KMS-11 (cell line): ENCODE measurements around the gene ZIM2.

Experiments
- H2AFZ ChIP-seq: fragments of 200-600 bp; sonication (generic); 2 replicates; pipeline ENCODE4 v1.6.1; 2016; ENCODE audit warnings: antibody characterized with exemption, mixed run types, low read depth
- H3K27ac ChIP-seq: fragments of 200-600 bp; sonication (generic); 2 replicates; pipeline ENCODE4 v1.6.1; 2016; ENCODE audit warnings: mild to moderate bottlenecking, mixed run types
- H3K27me3 ChIP-seq: fragments of 200-600 bp; sonication (generic); 2 replicates; pipeline ENCODE4 v1.6.1; 2017; ENCODE audit warnings: mild to moderate bottlenecking, low read depth, mixed run types, moderate library complexity; ENCODE audit not compliant: insufficient read depth
- H3K36me3 ChIP-seq: fragments of 200-600 bp; sonication (generic); 2 replicates; pipeline ENCODE4 v1.6.1; 2017; ENCODE audit warnings: mild to moderate bottlenecking, mixed run types; ENCODE audit not compliant: insufficient read depth
- H3K4me1 ChIP-seq: fragments of 200-600 bp; sonication (generic); 2 replicates; pipeline ENCODE4 v1.6.1; 2016; ENCODE audit warnings: mild to moderate bottlenecking, low read depth, mixed run types; ENCODE audit not compliant: poor library complexity, severe bottlenecking
- H3K4me2 ChIP-seq: fragments of 200-600 bp; sonication (generic); 2 replicates; pipeline ENCODE4 v1.7.0; 2016; ENCODE audit warnings: mild to moderate bottlenecking, mixed run types
- H3K4me3 ChIP-seq: fragments of 200-600 bp; sonication (generic); IDR thresholded peaks from 2 replicates; pipeline ENCODE4 v1.6.1; 2017; ENCODE audit warnings: low read depth, low read length, mixed read lengths; ENCODE audit not compliant: insufficient read depth
- H3K79me2 ChIP-seq: fragments of 200-600 bp; sonication (generic); 2 replicates; pipeline ENCODE4 v1.6.1; 2016; ENCODE audit warnings: low read depth, mixed run types; ENCODE audit not compliant: insufficient read depth
- H3K9ac ChIP-seq: fragments of 200-600 bp; sonication (generic); 2 replicates; pipeline ENCODE4 v1.6.1; 2016; ENCODE audit warnings: mild to moderate bottlenecking, mixed run types
- H4K20me1 ChIP-seq: fragments of 200-600 bp; sonication (generic); 2 replicates; pipeline ENCODE4 v1.6.1; 2016; ENCODE audit warnings: mild to moderate bottlenecking, mixed run types; ENCODE audit not compliant: insufficient read depth
- TF ChIP-seq, protein P1 (sequence below): fragments of 200-600 bp; sonication (generic); conservative IDR thresholded peaks from 2 replicates; pipeline ENCODE4 v1.6.1; 2017; ENCODE audit warnings: low read depth, mild to moderate bottlenecking, antibody characterized with exemption, low read length, moderate library complexity, mixed read lengths

Gene ZIM2

DNA sequence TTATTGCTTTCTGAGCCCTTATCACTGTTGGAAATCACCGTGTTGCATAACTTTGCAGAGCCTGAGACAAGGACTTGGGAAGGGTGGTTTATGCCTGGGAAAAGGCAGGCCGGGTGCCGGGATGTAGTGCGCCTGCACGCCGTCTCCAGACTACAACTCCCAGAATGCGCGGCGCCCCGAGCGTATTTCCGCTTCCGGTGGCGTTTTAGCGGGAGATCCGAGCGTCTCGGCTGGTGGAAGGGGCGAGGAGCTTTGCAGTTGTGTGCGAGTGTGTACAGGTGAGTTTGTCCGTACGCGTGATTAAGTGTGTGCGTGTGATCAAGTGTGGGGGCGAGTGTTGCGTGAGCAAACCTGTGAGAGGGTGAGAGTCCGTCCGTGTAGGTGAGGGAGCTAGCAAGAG lies 75.4 kb downstream of the ZIM2 start:
- TF ChIP-seq, protein P1, sequence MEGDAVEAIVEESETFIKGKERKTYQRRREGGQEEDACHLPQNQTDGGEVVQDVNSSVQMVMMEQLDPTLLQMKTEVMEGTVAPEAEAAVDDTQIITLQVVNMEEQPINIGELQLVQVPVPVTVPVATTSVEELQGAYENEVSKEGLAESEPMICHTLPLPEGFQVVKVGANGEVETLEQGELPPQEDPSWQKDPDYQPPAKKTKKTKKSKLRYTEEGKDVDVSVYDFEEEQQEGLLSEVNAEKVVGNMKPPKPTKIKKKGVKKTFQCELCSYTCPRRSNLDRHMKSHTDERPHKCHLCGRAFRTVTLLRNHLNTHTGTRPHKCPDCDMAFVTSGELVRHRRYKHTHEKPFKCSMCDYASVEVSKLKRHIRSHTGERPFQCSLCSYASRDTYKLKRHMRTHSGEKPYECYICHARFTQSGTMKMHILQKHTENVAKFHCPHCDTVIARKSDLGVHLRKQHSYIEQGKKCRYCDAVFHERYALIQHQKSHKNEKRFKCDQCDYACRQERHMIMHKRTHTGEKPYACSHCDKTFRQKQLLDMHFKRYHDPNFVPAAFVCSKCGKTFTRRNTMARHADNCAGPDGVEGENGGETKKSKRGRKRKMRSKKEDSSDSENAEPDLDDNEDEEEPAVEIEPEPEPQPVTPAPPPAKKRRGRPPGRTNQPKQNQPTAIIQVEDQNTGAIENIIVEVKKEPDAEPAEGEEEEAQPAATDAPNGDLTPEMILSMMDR, result no peak
- Histone ChIP-seq H4K20me1 (no peaks in the 10 kb centered on the region), H3K27me3 (no peaks in the 10 kb centered on the region), H3K36me3 (no peaks in the 10 kb centered on the region), H3K4me3 (no peak overlapping the region), H2AFZ (no peak overlapping the region), H3K27ac (no peak overlapping the region), H3K4me1 (no peaks in the 10 kb centered on the region), H3K9ac (no peak overlapping the region), H3K4me2 (no peak overlapping the region), H3K79me2 (no peaks in the 10 kb centered on the region)

DNA sequence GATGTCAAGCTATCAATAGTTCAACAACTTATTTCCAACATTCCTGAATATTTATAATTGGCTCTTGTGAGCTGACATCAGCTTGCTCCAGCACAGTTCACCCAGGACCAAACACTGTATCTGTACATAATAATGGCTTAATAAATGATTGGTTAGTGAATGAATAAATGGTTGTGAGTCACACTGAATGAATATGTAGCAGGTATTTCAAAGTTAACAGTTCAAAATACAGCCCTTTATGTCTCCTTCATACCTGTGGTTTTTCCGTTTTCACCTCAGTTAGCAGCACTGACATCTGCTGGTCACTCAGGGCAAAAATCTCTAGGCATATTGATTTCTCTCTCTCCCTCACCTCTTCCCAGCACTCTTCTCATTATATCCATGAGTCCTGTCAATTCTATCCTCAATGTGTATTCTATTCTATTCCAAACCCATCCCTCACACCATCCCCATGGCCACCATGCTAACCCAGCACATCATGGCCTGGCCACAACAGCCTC lies 76.3 kb downstream of the ZIM2 start:
- Histone ChIP-seq H2AFZ (no peak overlapping the region), H3K4me2 (no peak overlapping the region), H3K36me3 (no peaks in the 10 kb centered on the region), H3K79me2 (no peaks in the 10 kb centered on the region), H3K27me3 (peaks cover 2% of the 10 kb centered on the region; the same call in 1 of the 2 replicates), H3K4me3 (no peak overlapping the region), H3K27ac (no peak overlapping the region), H3K9ac (no peak overlapping the region), H4K20me1 (no peaks in the 10 kb centered on the region), H3K4me1 (no peaks in the 10 kb centered on the region)
- TF ChIP-seq, protein P1, result no peak

DNA sequence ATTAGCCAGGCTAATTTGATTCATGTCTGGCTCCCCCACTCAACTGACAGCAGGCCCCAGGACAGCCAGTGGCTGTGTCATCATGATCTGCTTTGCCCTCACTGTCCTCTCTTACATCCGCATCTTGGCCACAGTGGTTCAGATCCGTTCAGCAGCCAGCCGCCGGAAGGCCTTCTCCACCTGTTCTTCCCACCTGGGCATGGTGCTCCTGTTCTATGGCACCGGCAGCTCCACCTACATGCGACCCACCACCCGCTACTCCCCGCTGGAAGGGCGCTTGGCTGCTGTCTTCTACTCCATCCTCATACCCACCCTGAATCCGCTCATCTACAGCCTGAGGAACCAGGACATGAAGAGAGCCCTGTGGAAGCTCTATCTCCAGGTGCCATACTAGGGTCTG lies 79.7 kb downstream of the ZIM2 start:
- Histone ChIP-seq H3K79me2 (no peaks in the 10 kb centered on the region), H3K9ac (no peak overlapping the region), H2AFZ (no peak overlapping the region), H3K4me2 (no peak overlapping the region), H3K4me3 (no peak overlapping the region), H3K27me3 (peaks cover 2% of the 10 kb centered on the region; the same call in 1 of the 2 replicates), H3K4me1 (no peaks in the 10 kb centered on the region), H3K36me3 (no peaks in the 10 kb centered on the region), H4K20me1 (no peaks in the 10 kb centered on the region), H3K27ac (no peak overlapping the region)
- TF ChIP-seq, protein P1, result no peak

DNA sequence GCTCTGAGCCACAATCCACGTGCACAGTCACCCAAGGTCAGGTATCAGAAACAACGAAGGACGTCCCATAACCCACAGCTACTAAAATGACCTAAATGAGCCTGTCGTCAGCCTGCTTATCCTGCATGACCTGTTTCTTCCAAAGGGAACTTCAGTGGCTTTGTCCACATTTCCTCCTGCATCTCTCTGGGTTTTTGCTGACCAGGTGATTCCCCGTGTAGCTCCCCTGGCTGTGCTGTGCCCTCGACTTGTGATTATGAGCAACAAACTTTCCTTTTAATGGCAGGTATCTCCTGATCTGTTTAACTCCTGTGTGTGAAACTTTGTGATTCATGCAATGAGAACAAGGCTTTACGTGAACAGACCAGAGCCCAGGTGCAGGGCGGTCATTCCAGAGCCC lies 81.0 kb downstream of the ZIM2 start:
- H3K36me3 ChIP-seq, result no peaks in the 10 kb centered on the region
- H3K27me3 ChIP-seq, result peaks cover 2% of the 10 kb centered on the region; the same call in 1 of the 2 replicates
- H3K4me2 ChIP-seq, result no peak overlapping the region
- no peaks in the 10 kb centered on the region for H3K79me2 ChIP-seq
- H3K4me3 ChIP-seq, result no peak overlapping the region
- no peaks in the 10 kb centered on the region for H3K4me1 ChIP-seq
- no peak overlapping the region for H2AFZ ChIP-seq
- no peak overlapping the region for H3K9ac ChIP-seq
- H4K20me1 ChIP-seq, result no peaks in the 10 kb centered on the region
- TF ChIP-seq, protein P1, result no peak
- no peak overlapping the region for H3K27ac ChIP-seq

DNA sequence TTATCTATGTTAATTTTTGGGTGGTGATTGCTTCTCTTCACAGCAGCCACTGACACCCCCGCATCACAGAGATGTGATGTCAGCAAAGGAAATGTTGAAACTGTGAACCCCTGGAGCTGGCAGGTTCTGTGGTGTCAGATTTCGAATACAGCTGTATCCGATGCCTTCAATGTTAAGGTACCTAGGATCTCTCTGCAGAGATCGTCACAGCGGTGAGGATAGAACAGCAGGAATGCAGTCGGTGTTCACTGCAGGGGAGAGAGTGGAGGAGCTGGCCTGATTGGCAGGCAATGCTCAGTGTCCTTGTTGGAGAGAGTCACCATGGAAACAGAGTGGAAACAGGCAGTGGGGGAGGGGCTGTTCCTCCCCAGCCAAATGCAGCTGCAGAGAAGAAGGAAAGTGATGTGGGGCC lies 89.4 kb downstream of the ZIM2 start:
- no peak overlapping the region for H3K9ac ChIP-seq
- no peaks in the 10 kb centered on the region for H3K79me2 ChIP-seq
- H3K4me3 ChIP-seq, result no peak overlapping the region
- TF ChIP-seq, protein P1, result no peak
- no peaks in the 10 kb centered on the region for H3K36me3 ChIP-seq
- no peaks in the 10 kb centered on the region; the same call in 1 of the 2 replicates for H3K27me3 ChIP-seq
- no peaks in the 10 kb centered on the region for H3K4me1 ChIP-seq
- no peak overlapping the region for H2AFZ ChIP-seq
- H3K27ac ChIP-seq, result no peak overlapping the region
- no peak overlapping the region for H3K4me2 ChIP-seq
- H4K20me1 ChIP-seq, result no peaks in the 10 kb centered on the region
